Tibial nerve (tissue), 4 donors: ENCODE measurements around the gene KRTAP9-7.

Source experiments
- CTCF ChIP-seq, 5 experiments: fragments of 200-600 bp in 3 of 5; fragments of 450-650 bp in 2 of 5; sonication (generic) in 3 of 5; IDR thresholded peaks; one replicate each; pipeline ENCODE4 v1.5.1; 2016 to 2019; ENCODE audit warnings: antibody characterized with exemption in 5 of 5, mild to moderate bottlenecking in 3 of 5, moderate library complexity in 2 of 5
- EP300 ChIP-seq, 2 donors: sonication (generic); formaldehyde crosslinking; IDR thresholded peaks; one replicate each; pipeline ENCODE4 v1.6.1; 2017; ENCODE audit warnings: antibody characterized with exemption in 2 of 2, mild to moderate bottlenecking in 1 of 2
- POLR2A ChIP-seq, 2 donors: fragments of 450-650 bp; IDR thresholded peaks; one replicate each; pipeline ENCODE4 v1.6.1; 2017; ENCODE audit warnings: antibody characterized with exemption in 2 of 2, mild to moderate bottlenecking in 2 of 2, moderate library complexity in 2 of 2

GRCh38 chr17:41325611-41326010 is 50.1 kb downstream of the KRTAP9-7 start:
- TF ChIP-seq POLR2A (IDR thresholded peaks at IDR 0.05): no peak
- no peak for TF ChIP-seq CTCF (IDR thresholded peaks at IDR 0.05)
- TF ChIP-seq EP300 (IDR thresholded peaks at IDR 0.05): no peak
